ENCODE data around the gene TBXA2R. TPM values are rescaled to one million over a fixed set of nuclear protein-coding genes. Genes with fewer than 3 reads are reported as not detected.

Gene TBXA2R
- total and polyA plus RNA-seq, 2 of the 4 experiments (the other 2 are of a cell fraction), result 0.36 to 2.3 TPM

DNA sequence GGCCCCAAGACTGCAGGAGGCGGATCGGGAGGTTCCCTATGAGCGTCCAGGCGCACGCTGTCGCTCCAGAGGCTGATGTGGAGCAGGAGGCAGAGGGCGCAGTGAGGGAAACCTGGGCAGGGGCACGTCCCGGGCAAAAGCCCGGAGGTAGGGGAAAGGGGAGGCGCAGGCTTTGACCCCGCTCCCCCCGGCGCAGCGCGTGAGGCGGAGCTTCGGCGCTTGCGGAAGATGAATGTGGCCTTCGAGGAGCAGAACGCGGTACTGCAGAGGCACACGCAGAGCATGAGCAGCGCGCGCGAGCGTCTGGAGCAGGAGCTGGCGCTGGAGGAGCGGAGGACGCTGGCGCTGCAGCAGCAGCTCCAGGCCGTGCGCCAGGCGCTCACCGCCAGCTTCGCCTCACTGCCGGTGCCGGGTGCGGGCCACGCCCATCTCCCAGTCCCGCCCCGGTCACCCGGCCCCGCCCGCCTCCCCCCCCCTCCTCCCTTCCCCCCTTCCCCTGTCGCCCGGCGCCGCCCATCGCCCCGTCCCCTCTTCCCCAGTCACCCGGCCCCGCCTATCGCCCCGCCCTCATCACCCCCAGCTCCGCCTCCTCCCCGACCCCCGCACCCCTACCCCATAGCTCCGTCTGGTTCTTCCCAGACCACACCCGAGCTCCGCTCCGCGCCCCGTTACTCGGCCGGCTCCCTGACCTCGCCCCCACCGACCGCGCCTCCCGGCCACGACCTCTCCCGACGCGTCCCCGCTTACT is 29.8 kb downstream of the TBXA2R start:
- ChIA-PET POLR2A (ENCODE audit: unreplicated experiment) (no interaction called here), CTCF (no interaction called here)
- Histone ChIP-seq H4K20me1 (ENCODE audit: insufficient read depth, low read length) (peaks cover 15% of the 10 kb centered on the region; the same call in 1 of the 2 replicates), H4K8ac (ENCODE audit: low read depth in 2 of 2, low read length in 2 of 2) (no peak overlapping the region), H2BK20ac (ENCODE audit: low read depth, low read length) (no peak overlapping the region), H2AK9ac (replicated peaks; ENCODE audit: low read depth, low read length, poor library complexity) (no peak overlapping the region), H3K9me3 (ENCODE audit: control insufficient read depth, insufficient read depth, low read length) (no peaks in the 10 kb centered on the region), H3K56ac (ENCODE audit: extremely low read depth, insufficient read depth, low read length) (no peak overlapping the region), H3K27me3 (ENCODE audit: control insufficient read depth, insufficient read depth, low read length) (no peaks in the 10 kb centered on the region), H3K4me3 (ENCODE audit: insufficient read depth, low read depth, low read length) (no peak overlapping the region), H2BK5ac (ENCODE audit: low read depth, low read length, poor library complexity, severe bottlenecking) (no peak overlapping the region), H3K14ac (replicated peaks; ENCODE audit: low read depth, low read length) (no peak overlapping the region), H2AFZ (replicated peaks; ENCODE audit: low read length, poor library complexity) (peak overlapping the region; percentile 57), H4K5ac (ENCODE audit: low read depth, low read length) (no peak overlapping the region), H3K4me1 (ENCODE audit: control insufficient read depth, insufficient read depth, low read length) (peaks cover 5% of the 10 kb centered on the region), H2BK120ac (ENCODE audit: low read depth, low read length) (no peak overlapping the region), H4K91ac (ENCODE audit: insufficient read depth, low read depth, low read length) (no peak overlapping the region; the same call in 1 of the 2 replicates), H2BK15ac (ENCODE audit: low read depth, low read length) (no peak overlapping the region), H3K23ac (ENCODE audit: low read depth, low read length) (no peak overlapping the region), H3K9me1 (ENCODE audit: insufficient read depth, low read length) (peaks cover 13% of the 10 kb centered on the region), H3K79me1 (ENCODE audit: low read depth in 1 of 2, low read length in 2 of 2) (peaks cover 3 to 20% of the 10 kb centered on the region in 2 experiments; a peak in 3 of 4 replicates), H3K36me3 (ENCODE audit: control insufficient read depth, insufficient read depth, low read length) (peaks cover 15% of the 10 kb centered on the region; the same call in 1 of the 2 replicates), H3K9ac (ENCODE audit: low read depth, low read length) (no peak overlapping the region), H3K4ac (ENCODE audit: low read depth, low read length) (no peak overlapping the region), H3K4me2 (ENCODE audit: low read depth, low read length) (no peak overlapping the region), H3K18ac (ENCODE audit: low read depth, low read length) (no peak overlapping the region), H2AK5ac (ENCODE audit: low read depth, low read length) (0 out of 2 replicates have a peak overlapping the region, but pooled peaks have one; percentile 2), H3K27ac (ENCODE audit: insufficient read depth, low read length) (no peak overlapping the region)
- no peak for TF ChIP-seq MAFK (IDR thresholded peaks at IDR 0.05; ENCODE audit: low read depth, low read length)
- no peak for TF ChIP-seq POLR2A (IDR thresholded peaks at IDR 0.05; ENCODE audit: low read depth, low read length)
- TF ChIP-seq RFX5 (IDR thresholded peaks at IDR 0.05; ENCODE audit: low read depth, low read length), result no peak
- TF ChIP-seq USF2 (IDR thresholded peaks at IDR 0.05; ENCODE audit: low read depth, low read length), result no peak
- TF ChIP-seq MXI1 (IDR thresholded peaks at IDR 0.05; ENCODE audit: borderline replicate concordance, low read depth, low read length), result no peak
- no peak for TF ChIP-seq MAZ (IDR thresholded peaks at IDR 0.05; ENCODE audit: borderline replicate concordance, low read depth, low read length)
- TF ChIP-seq CEBPB (IDR thresholded peaks at IDR 0.05; ENCODE audit: low read depth, low read length), result no peak
- no peak for TF ChIP-seq RCOR1 (IDR thresholded peaks at IDR 0.05; ENCODE audit: insufficient replicate concordance, low read length)
- TF ChIP-seq SMC3 (IDR thresholded peaks at IDR 0.05; ENCODE audit: low read depth, low read length), result no peak
- DNase-seq, result peak; percentile 43
- in situ Hi-C loops (cut with MboI; ENCODE audit: low sequenced_read_pairs) (no loop called here), dilution Hi-C loops (cut with HindIII; ENCODE audit: low sequenced_read_pairs, unreplicated experiment) (no loop called here), intact Hi-C loops (cut with micrococcal nuclease) (no loop called here)
- 51% methylated on average over 31 of the region's 78 CpGs; no CpG with 5 or more reads in 1 of the 2 experiments for WGBS, 2 experiments (ENCODE audit: extremely low coverage in 2 of 2, insufficient read length in 1 of 2)
- BruUV-seq (replicated peaks), result no TSS peak
- ATAC-seq (ENCODE audit: low read depth), result no peak
